Stimulated activated CD8-positive, alpha-beta memory T cell treated with anti-CD3 and anti-CD28 coated beads, Interleukin-7, amount 100 ng/mL, for 24 hours (primary cell): ENCODE data around the gene CDH4.
"Not testable (repeated sequence)": the region's sequence is repeated elsewhere in the genome, so short reads cannot be mapped to it uniquely, and the experiment has no call there.

ENCODE experiments used
- DNase-seq: peaks from one replicate; pipeline ENCODE4 v3.0.0-alpha.2; 2020; ENCODE audit warnings: low read depth

The CDH4 gene

GRCh38 chr20:61253640-61254511 is 1.8 kb downstream of the CDH4 start:
- no peak for DNase-seq

- no peak for DNase-seq
Observed at GRCh38 chr20:61254881-61255626, 3.0 kb downstream of the CDH4 start.

- DNase-seq, result no peak
Observed at GRCh38 chr20:61256365-61256764, 4.3 kb downstream of the CDH4 start.

- DNase-seq, result no peak
Observed at GRCh38 chr20:61256824-61257223, 4.8 kb downstream of the CDH4 start.

- no peak for DNase-seq
Observed at GRCh38 chr20:61257611-61258010, 5.5 kb downstream of the CDH4 start.

- no peak for DNase-seq
Observed at GRCh38 chr20:61259741-61260140, 7.7 kb downstream of the CDH4 start.

- no peak for DNase-seq
Observed at GRCh38 chr20:61260905-61261304, 8.8 kb downstream of the CDH4 start.

- no peak for DNase-seq
Observed at GRCh38 chr20:61262036-61262435, 10.0 kb downstream of the CDH4 start.

- no peak for DNase-seq
Observed at GRCh38 chr20:61262514-61262913, 10.5 kb downstream of the CDH4 start.

- peak; percentile 30 for DNase-seq
Observed at GRCh38 chr20:61263084-61263695, 11.1 kb downstream of the CDH4 start.

GRCh38 chr20:61263938-61264337 is 11.9 kb downstream of the CDH4 start:
- DNase-seq, result no peak

- no peak for DNase-seq
Observed at GRCh38 chr20:61267241-61267640, 15.2 kb downstream of the CDH4 start.

- no peak for DNase-seq
Observed at GRCh38 chr20:61268024-61268423, 16.0 kb downstream of the CDH4 start.

- no peak for DNase-seq
Observed at GRCh38 chr20:61271312-61272231, 19.5 kb downstream of the CDH4 start.

GRCh38 chr20:61273024-61273423 is 21.0 kb downstream of the CDH4 start:
- not testable (repeated sequence) for DNase-seq

GRCh38 chr20:61273666-61274065 is 21.6 kb downstream of the CDH4 start:
- DNase-seq, result not testable (repeated sequence)

GRCh38 chr20:61274326-61274725 is 22.3 kb downstream of the CDH4 start:
- no peak for DNase-seq

GRCh38 chr20:61278296-61278695 is 26.2 kb downstream of the CDH4 start:
- no peak for DNase-seq

- DNase-seq, result no peak
Observed at GRCh38 chr20:61279621-61280150, 27.6 kb downstream of the CDH4 start.

- DNase-seq, result no peak
Observed at GRCh38 chr20:61280217-61280980, 28.3 kb downstream of the CDH4 start.
